Activated CD4-positive, alpha-beta T cell treated with anti-CD3 and anti-CD28 coated beads for 48 hours (primary cell): ENCODE results near the gene CLIC2.
"Not testable (repeated sequence)": the region's sequence is repeated elsewhere in the genome, so short reads cannot be mapped to it uniquely, and the experiment has no call there.

Source experiments
- DNase-seq: peaks from one replicate; pipeline ENCODE4 v3.0.0-alpha.2; 2020

The CLIC2 gene

DNA sequence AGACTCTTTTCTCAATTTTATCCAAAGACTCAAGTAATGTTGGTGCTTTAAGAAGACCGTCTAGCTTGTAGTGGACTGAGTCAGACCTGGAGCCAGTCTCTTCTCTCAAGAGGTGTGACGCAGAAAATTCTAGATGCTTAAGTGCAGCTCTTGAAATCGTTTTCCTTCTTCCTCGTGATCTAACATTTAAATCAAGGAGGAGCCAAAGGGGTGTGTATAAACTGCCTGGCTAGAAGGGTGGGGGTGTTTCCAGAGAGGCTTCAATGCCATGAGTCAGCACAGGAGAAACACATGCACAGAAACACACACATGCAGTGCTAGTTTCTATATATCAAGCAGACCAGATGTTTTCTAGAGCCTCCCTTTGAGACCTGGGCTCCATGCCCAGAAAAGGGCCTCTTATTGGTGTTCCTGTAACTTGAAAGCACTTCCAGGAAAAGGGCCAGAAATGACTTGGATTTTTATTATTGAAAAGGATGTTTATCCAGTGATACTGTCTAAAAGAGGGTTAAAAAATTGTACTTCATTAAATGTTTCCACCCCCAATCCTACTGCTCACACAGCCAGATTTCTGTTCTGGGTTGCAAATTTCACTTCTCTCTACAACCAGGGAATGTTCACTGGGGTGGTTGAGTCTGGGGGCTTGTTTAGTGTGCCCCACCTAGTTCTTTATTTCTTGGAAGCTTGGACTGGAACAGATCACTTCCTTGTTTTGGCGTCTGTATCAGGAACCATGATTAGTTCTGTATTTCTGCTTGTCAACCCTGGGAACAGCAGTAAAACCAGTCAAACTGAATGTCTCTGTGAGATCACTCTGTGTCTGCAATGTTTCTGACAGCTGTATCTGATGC lies at the start of gene CLIC2:
CLIC2 (minus strand) TSS at position 129 of the 851 bp plus-strand sequence. CDS start 187 bp downstream, outside the sequence.
- DNase-seq = peak; percentile 3

DNA sequence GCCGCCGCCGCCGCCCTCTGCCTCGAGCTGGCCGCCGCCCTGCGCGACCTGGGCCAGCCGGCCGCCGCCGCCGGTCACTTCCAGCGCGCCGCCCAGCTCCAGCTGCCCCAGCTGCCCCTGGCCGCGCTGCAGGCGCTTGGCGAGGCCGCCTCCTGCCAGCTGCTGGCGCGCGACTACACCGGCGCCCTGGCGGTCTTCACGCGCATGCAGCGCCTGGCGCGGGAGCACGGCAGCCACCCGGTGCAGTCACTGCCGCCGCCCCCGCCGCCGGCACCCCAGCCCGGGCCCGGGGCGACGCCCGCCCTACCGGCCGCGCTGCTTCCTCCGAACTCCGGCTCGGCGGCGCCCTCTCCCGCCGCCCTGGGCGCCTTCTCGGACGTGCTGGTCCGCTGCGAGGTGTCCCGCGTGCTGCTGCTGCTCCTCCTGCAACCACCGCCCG lies 48.1 kb upstream of the CLIC2 start:
- not testable (repeated sequence) for DNase-seq

DNA sequence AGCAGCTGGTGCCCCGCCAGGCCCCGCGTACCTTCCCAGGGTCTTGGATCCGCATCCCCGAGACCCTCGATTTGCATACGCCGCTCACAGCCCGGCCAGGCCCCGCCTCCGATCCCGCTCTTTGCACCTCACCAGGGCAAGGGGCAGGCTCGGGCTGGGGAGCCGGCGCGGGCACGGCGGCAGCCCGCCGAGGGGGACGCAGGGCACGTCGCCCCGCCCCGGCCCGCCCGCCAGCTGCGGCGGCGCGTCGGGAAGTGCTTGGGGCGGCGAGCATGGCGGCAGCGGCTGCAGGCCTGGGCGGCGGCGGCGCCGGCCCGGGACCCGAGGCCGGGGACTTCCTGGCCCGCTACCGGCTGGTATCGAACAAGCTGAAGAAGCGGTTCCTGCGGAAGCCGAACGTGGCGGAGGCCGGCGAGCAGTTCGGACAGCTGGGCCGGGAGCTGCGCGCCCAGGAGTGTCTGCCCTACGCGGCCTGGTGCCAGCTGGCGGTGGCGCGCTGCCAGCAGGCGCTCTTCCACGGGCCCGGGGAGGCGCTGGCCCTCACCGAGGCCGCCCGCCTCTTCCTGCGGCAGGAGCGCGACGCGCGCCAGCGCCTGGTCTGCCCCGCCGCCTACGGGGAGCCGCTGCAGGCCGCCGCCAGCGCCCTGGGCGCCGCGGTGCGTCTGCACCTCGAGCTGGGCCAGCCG lies 47.6 kb upstream of the CLIC2 start, which contains the start of gene F8A2:
F8A2 (plus strand) TSS at position 253 of the 686 bp plus-strand sequence; CDS start at position 273, 20 bp downstream.
- not testable (repeated sequence) for DNase-seq

DNA sequence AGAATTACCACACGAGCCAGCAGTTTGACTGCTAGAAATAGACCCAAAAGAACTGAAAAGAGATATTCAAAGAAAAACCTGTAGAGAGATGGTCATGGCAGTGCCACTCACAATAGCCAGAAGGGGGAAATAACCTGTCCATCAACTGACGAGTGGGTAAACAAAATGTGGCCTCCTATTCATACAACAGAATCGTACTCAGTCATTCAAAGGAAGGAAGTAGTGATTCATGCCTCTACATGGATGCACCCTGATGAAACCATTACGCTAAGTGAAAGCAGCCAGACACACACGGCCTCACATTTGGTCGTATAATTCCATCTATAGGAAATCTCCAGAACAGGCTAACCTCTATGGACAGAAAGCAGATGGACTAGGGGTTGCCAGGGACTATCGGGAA lies 45.4 kb upstream of the CLIC2 start:
- DNase-seq = not testable (repeated sequence)

DNA sequence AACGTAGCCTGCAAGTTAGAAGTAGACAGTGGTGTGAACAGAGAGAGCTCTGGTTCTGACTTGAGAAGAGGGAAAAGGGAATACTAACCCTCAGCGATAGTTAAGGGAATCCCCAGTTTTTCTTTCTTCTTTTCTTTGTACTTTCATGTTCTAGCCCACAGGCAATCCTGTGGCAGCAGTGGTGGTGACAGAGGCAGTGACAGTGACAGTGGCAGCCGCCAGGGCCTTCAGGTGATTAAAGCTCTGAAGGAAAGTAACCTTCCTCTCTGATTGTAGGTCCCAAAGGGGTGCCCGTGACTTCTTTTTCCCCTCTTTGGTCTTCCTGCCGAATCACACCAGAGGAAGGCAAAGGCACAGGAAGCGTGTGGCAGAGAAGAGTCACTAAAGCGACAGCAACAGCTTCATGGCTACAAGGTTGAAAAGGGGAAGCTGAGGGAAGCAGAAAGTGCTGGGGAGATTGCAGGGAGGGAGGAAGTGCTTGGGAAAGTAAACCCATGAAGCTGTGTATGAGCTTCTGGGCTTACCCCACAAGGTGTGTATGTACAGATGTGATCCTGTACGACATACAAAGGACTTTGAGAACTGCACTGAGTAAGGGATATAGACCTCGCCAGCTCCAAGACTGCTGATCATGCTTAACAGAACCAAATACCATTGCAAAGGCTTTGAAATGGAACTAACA lies 39.5 kb upstream of the CLIC2 start:
- not testable (repeated sequence) for DNase-seq

DNA sequence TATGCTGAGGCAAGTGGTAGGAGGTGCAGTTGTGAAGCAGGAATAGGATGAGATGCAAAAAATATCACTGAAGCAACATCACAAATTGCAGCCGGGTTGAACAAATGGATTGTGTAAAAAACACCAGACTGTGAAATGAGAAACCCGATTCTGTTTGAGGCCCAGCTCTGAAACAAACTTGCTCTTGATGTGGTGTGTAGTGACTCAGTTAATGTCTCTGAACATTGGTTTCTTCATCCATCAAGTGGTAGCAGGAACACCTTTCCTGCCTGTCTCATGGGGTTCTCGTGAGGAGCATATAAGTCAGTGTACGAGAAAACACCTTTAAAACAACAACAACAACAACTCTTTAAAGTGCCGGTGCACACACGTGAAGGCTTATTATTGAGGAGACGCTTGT lies 29.3 kb upstream of the CLIC2 start:
- DNase-seq = not testable (repeated sequence)

DNA sequence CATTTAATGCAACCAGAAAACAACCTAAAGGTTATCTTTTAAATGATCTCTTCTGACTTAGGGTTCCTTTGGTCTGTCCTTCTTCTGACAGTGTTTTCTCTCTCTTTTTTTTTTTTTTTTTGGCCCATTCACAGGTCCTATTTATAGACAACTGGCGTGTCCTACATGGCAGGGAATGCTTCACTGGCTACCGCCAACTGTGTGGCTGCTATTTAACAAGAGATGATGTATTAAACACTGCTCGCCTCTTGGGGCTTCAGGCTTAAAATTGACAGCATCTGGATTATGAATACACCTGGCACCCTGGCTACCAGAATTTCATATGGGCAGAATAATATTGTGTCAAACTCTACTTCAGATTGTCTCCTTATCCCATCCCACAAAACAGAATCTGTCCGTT lies 15.0 kb upstream of the CLIC2 start:
- not testable (repeated sequence) for DNase-seq

DNA sequence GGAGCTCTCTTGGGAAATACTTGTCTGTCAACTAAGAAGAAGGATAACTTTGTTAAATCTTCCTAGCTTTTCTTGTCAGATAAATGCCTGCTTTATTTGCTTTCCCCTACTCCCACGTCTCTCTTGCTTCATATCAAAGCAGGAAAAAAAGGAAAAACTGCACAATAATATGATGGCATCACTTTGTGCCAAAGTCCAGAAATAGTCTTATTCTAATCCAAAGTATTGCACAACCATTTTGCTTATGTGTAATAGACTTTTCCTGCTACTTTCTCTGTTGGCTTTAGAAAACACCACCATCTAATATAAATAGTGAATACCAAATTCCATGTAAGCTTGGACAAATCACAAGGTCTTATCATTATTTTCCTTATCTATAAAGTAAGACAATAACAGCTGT lies 11.3 kb upstream of the CLIC2 start:
- DNase-seq = not testable (repeated sequence)

DNA sequence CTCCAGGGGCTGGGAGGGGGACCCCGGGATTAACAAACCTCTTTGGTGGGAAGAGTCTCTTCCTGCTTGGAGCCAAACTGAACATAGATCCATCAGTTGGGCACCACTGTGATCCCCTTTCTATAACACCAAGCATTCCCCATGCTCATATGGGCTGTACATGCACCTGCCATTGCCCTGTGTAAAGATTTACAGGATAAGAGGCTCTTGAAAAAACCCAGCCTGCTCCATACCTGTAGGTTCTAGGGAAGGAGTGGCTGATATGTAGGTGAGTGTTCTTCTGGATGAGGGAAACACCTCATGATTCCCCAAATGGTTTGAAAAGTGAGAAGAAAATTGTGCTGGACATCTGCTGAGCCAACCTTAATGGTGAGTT lies 911 bp upstream of the CLIC2 start:
- DNase-seq = not testable (repeated sequence)

DNA sequence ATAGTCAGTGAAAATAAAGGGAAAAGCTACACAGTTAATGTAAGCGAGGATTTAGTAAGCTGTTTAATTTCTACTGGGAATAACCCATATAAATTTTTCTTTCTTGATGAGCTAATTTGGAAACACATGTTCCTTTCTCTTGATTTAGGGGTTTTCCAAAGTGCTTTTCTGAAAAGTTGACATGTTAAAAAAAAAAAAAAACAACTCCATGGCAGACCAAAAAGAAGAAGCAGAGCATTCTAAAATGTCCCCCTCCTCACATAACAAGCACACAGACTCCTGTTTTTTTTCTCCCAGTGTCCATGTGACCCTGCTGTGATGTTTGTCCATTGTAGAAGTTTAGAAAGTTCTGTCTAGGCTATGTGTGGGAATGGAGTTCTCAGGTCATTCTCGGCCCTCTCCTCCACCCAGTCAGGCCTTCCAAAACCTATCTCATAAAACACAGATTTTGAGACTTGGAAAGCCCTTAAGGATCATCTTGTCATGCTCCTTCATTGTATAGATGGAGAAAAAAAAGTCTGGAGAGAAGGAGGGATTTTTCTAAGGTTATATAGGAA lies 792 bp downstream of the CLIC2 start:
- DNase-seq = no peak

DNA sequence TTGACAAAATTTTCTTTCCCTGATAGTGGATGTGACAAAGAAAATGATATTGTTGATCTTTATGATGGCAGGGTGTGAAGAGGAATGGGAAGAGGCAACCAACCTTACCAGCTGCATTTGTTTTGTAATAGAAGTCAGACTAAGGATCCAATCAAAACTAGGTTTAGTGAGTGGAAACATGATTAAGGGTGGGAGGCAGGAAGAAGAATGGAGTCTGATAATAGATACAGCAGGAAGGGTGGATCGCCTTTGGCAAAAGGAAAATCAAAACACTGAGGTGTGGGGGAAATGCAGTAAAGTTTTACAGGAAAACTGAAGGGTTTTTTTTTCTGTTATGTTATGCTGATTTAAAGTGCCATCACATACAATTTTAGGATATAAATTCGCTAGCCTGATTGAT lies 3.4 kb downstream of the CLIC2 start:
- DNase-seq = no peak

DNA sequence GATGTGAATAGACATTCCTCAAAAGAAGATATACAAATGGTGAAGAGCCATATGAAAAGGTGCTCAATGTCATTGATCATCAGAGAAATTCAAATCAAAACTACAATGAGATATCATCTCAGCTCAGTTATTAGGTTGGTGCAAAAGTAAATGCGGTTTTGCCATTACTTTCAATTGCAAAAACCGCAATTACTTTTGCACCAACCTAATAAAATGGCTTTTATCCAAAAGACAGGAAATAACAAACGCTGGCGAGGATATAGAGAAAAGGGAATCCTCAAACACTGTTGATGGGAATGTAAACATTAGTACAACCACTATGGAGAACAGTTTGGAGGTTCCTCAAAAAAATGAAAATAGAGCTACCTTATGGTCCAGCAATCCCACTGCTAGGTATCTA lies 5.1 kb downstream of the CLIC2 start:
- no peak for DNase-seq

DNA sequence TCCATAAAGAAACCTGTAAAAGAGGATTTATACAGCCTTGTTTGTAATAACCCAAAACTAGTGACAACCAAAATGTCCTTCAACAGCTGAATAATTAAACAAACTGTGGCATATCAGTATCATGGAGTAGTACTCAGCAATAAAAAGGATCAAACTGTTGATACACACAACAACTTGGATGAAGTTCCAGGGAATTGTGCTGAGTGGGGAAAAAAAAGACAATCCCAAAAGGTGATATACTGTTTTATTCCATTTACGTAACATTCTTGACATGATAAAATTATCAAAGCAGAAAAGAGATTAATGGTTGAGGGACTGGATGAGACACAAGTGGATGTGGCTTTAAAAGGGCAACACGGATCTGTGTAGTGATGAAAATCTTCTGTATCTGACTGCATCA lies 7.8 kb downstream of the CLIC2 start:
- no peak for DNase-seq

DNA sequence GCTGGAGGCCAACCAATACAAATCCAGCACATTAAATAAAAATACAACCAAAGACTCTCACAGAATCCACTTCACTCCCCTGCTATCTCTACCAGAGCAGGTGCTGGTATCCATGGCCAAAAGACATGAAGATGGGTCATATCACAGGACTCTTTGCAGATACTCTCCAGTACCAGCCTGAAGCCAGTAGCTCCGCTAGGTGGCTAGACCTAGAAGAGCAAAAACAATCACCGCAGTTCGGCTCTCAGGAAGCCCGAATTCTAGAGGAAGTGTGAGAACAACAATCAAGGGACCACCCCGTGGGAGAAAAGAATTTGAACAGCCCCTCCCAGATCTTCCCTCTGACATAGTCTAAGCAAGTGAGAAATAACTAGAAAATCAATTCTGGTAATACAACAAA lies 20.2 kb downstream of the CLIC2 start:
- no peak for DNase-seq

DNA sequence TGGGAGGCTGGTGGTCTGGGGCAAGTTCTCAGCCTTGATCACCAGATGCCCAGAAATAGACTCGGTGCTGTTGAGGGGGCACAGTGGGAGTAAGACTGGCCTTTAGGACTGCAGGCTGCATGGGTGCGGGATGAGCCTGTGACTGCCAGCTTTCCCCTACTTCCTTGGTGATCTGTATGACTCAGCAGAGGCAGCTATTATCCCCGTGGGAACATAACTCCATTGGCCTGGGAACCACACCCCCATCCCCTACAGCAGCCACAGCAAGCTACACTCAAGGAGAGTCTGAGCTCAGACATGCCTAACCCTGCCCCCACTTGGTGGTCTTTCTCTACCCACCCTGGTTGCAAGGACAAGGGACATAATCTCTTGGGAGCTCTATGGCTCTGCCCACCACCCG lies 20.6 kb downstream of the CLIC2 start:
- DNase-seq = no peak

DNA sequence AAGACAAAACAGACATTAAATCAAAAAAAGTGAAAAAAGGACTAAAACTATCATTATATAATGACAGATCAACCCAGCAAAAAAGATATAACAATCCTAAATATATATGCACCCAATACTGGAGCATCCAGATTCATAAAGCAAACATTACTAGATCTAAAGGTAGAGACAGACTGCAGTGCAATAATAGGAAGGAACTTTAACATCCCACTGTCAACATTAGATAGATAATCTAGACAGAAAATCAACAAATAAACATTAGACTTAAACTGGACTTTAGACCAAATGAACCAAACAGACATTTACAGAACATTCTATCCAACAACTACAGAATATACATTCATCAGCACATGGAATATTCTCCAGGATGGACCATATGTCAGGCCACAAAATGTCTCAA lies 40.6 kb downstream of the CLIC2 start:
- no peak for DNase-seq

DNA sequence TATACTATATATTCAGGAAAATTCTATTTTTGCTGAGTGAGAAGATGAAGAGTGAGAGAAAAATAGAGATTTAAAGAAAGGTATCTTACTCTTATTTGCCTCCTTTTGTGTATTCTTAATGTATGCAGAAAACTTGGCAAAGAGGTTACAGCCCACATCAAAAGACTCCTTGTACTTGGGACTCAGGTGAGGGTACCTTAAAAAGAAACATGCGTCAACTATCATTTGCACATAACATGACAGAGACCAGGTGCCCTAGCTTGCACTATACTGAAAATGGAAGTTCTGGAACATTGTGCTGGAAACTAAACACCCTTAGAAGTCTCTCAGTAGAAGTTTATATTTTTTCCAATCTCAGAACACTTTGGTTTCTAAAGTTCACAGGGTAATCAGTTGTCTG lies 54.5 kb downstream of the CLIC2 start:
- no peak for DNase-seq

DNA sequence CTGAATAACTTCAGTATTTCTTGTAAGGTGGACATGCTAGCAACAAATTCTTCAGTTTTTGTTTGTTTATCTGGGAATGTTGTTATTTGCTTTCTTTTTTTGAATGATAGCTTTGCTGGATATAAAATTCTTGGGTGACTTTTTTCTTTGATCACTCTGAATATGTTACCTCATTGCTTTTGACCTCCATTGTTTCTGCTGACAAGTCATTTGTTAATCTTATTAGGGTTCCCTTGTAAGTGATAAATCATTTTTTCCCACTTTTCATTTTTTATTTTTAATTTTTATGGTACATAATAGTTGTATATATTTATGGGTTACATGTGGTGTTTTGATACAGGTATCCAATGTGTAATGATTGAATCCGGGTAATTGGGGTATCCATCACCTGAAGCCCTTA lies 63.4 kb downstream of the CLIC2 start:
- DNase-seq = no peak

DNA sequence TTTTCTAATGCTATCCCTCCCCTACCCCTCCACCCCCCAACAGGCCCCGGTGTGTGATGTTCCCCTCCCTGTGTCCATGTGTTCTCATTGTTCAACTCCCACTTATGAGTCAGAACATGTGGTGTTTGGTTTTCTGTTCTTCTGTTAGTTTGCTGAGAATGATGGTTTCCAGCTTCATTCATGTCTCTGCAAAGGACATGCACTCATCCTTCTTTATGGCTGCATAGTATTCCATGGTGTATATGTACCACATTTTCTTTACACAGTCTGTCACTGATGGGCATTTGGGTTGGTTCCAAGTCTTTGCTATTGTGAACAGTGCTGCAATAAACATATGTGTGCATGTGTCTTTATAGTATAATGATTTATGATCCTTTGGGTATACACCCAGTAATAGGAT lies 66.4 kb downstream of the CLIC2 start:
- DNase-seq = not testable (repeated sequence)

DNA sequence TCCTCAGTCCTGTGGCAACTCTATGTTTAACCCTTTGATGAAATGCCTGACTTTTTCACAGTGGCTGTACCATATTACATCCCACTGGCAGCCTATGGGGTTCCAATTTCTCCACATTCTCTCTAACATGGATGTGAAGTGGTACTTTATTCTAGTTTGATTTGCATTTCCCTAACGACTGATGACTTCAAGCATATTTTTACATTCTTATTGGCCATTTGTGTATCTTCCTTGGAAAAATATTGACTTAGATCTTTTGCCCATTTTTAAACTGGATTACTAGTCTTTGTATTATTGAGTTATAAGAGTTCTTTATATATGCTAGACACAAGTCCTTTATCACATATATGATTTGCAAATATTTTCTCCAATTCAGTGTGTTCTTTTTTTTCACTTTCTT lies 68.0 kb downstream of the CLIC2 start:
- DNase-seq = no peak

DNA sequence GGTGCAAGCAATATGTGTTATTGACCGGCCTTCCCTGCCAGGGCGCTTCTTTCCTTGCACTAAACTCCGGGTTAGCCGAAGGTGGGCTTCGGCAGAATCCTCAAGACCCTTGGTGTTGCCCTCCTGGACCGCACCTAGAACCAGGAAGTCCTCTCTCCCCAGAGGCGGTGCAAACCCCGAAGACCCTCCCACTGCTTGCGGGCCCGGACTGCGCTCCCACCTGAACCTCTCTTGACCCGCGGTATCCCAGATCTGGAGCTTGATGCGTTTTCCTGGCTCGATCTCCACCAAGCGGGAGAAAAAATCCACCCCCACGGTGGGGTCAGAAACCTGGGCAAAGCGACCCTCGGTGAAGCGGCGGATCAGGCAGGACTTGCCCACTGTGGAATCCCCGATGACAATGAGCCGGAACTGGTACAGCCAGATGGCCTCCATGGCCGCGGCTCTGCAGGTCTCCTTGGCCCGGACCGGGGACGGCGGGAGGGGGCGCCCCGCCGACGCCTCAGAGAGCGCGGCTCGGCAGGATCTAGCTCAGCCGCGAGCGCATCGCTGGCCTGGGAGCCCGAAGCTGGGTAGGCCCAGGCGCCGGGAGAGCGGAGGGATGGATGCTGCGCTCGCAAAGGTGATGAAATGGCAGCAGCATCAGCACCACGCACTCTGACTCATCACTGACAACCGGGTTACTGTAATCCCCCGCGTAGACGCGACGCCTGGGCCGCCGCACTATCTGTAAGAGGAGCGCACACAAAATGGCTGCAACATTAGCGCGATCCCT lies 70.4 kb downstream of the CLIC2 start, which contains the start of gene RAB39B:
RAB39B (minus strand) TSS at position 638 of the 775 bp plus-strand sequence; CDS start at position 435, 203 bp downstream.
- DNase-seq = peak; percentile 84
